ENCODE results near the gene SPATS2. TPM values are rescaled to one million over a fixed set of nuclear protein-coding genes. Genes with fewer than 3 reads are reported as not detected.
A peak's percentile ranks its signal among the peaks of the same experiment; 100 is the strongest.

SPATS2 gene
- total and polyA plus RNA-seq, 4 donors: 5.5 to 29.8 (median 15.4) TPM

- Histone ChIP-seq H3K9me3 (ENCODE audit: control insufficient read depth, low read length) (no peaks in the 10 kb centered on the region), H3K27ac (ENCODE audit: low read depth in 1 of 2, low read length in 2 of 2) (no peak overlapping the region), H3K36me3 (ENCODE audit: control insufficient read depth in 1 of 2, insufficient read depth in 2 of 2, low read length in 1 of 2) (no peaks in the 10 kb centered on the region), H3K4me1 (ENCODE audit: control insufficient read depth in 1 of 2, insufficient read depth in 2 of 2, low read length in 2 of 2) (peaks cover 0 to 1% of the 10 kb centered on the region in 2 donors), H3K4me3 (ENCODE audit: low read length in 2 of 2) (no peak overlapping the region), H3K27me3 (ENCODE audit: control insufficient read depth in 1 of 2, insufficient read depth in 2 of 2, low read length in 1 of 2) (no peaks in the 10 kb centered on the region)
- DNase-seq (no peak), ATAC-seq (ENCODE audit: low FRiP score) (no peak)
- intact Hi-C loops (cut with DNase I): no loop called here
- 81 to 97% methylated on average over 3 of the region's 3 CpGs for WGBS, 2 donors
Measured at GRCh38 chr12:49451468-49452259, 84.4 kb downstream of the SPATS2 start.

- intact Hi-C loops (cut with DNase I): no loop called here
- ATAC-seq (ENCODE audit: low FRiP score) (no peak), DNase-seq (peak in 1 of 2 donors; percentile 30)
- H3K4me3 ChIP-seq (ENCODE audit: low read length in 2 of 2): no peak overlapping the region
- H3K4me1 ChIP-seq (ENCODE audit: control insufficient read depth in 1 of 2, insufficient read depth in 2 of 2, low read length in 2 of 2): peaks cover 0 to 1% of the 10 kb centered on the region in 2 donors
- no peaks in the 10 kb centered on the region for H3K9me3 ChIP-seq (ENCODE audit: control insufficient read depth, low read length)
- no peaks in the 10 kb centered on the region for H3K36me3 ChIP-seq (ENCODE audit: control insufficient read depth in 1 of 2, insufficient read depth in 2 of 2, low read length in 1 of 2)
- whole genome bisulfite sequencing, 2 donors: 97% methylated on average over 6 of the region's 6 CpGs
- no peak overlapping the region for H3K27ac ChIP-seq (ENCODE audit: low read depth in 1 of 2, low read length in 2 of 2)
- no peaks in the 10 kb centered on the region for H3K27me3 ChIP-seq (ENCODE audit: control insufficient read depth in 1 of 2, insufficient read depth in 2 of 2, low read length in 1 of 2)
Measured at GRCh38 chr12:49455501-49455900, 88.2 kb downstream of the SPATS2 start.

GRCh38 chr12:49456131-49456679 is 88.9 kb downstream of the SPATS2 start:
- 46 to 69% methylated on average over 2 of the region's 2 CpGs for WGBS, 2 donors
- intact Hi-C loops (cut with DNase I): no loop called here
- DNase-seq (no peak), ATAC-seq (ENCODE audit: low FRiP score) (no peak)
- no peak overlapping the region for H3K4me3 ChIP-seq (ENCODE audit: low read length in 2 of 2)
- H3K4me1 ChIP-seq (ENCODE audit: control insufficient read depth in 1 of 2, insufficient read depth in 2 of 2, low read length in 2 of 2): peaks cover 0 to 1% of the 10 kb centered on the region in 2 donors
- no peaks in the 10 kb centered on the region for H3K9me3 ChIP-seq (ENCODE audit: control insufficient read depth, low read length)
- H3K36me3 ChIP-seq (ENCODE audit: control insufficient read depth in 1 of 2, insufficient read depth in 2 of 2, low read length in 1 of 2): no peaks in the 10 kb centered on the region
- no peaks in the 10 kb centered on the region for H3K27me3 ChIP-seq (ENCODE audit: control insufficient read depth in 1 of 2, insufficient read depth in 2 of 2, low read length in 1 of 2)
- H3K27ac ChIP-seq (ENCODE audit: low read depth in 1 of 2, low read length in 2 of 2): no peak overlapping the region

- Histone ChIP-seq H3K27me3 (ENCODE audit: control insufficient read depth in 1 of 2, insufficient read depth in 2 of 2, low read length in 1 of 2) (no peaks in the 10 kb centered on the region), H3K4me3 (ENCODE audit: low read length in 2 of 2) (no peak overlapping the region), H3K4me1 (ENCODE audit: control insufficient read depth in 1 of 2, insufficient read depth in 2 of 2, low read length in 2 of 2) (peaks cover 0 to 1% of the 10 kb centered on the region in 2 donors), H3K27ac (ENCODE audit: low read depth in 1 of 2, low read length in 2 of 2) (no peak overlapping the region), H3K9me3 (ENCODE audit: control insufficient read depth, low read length) (no peaks in the 10 kb centered on the region), H3K36me3 (ENCODE audit: control insufficient read depth in 1 of 2, insufficient read depth in 2 of 2, low read length in 1 of 2) (no peaks in the 10 kb centered on the region)
- 93 to 94% methylated on average over 3 of the region's 3 CpGs for WGBS, 2 donors
- intact Hi-C loops (cut with DNase I): no loop called here
- ATAC-seq (ENCODE audit: low FRiP score) (no peak), DNase-seq (no peak)
Measured at GRCh38 chr12:49458816-49459215, 91.6 kb downstream of the SPATS2 start.

GRCh38 chr12:49461221-49461620 is 94.0 kb downstream of the SPATS2 start:
- intact Hi-C loops (cut with DNase I): no loop called here
- no peak for DNase-seq
- no peaks in the 10 kb centered on the region for H3K27me3 ChIP-seq (ENCODE audit: control insufficient read depth in 1 of 2, insufficient read depth in 2 of 2, low read length in 1 of 2)
- H3K9me3 ChIP-seq (ENCODE audit: control insufficient read depth, low read length): no peaks in the 10 kb centered on the region
- no peak for ATAC-seq (ENCODE audit: low FRiP score)
- no peak overlapping the region for H3K27ac ChIP-seq (ENCODE audit: low read depth in 1 of 2, low read length in 2 of 2)
- H3K4me1 ChIP-seq (ENCODE audit: control insufficient read depth in 1 of 2, insufficient read depth in 2 of 2, low read length in 2 of 2): no peaks in the 10 kb centered on the region
- no peak overlapping the region for H3K4me3 ChIP-seq (ENCODE audit: low read length in 2 of 2)
- H3K36me3 ChIP-seq (ENCODE audit: control insufficient read depth in 1 of 2, insufficient read depth in 2 of 2, low read length in 1 of 2): no peaks in the 10 kb centered on the region
- WGBS, 2 donors: 6% methylated on average over 1 of the region's 1 CpG

GRCh38 chr12:49462083-49462744 is 95.0 kb downstream of the SPATS2 start:
- intact Hi-C loops (cut with DNase I): no loop called here
- WGBS, 2 donors: 30 to 31% methylated on average over 11 of the region's 11 CpGs
- ATAC-seq (ENCODE audit: low FRiP score): no peak

GRCh38 chr12:49465132-49465531 is 97.9 kb downstream of the SPATS2 start:
- intact Hi-C loops (cut with DNase I): no loop called here
- ATAC-seq (ENCODE audit: low FRiP score) (no peak), DNase-seq (no peak)
- Histone ChIP-seq H3K4me3 (ENCODE audit: low read length in 2 of 2) (no peak overlapping the region), H3K27ac (ENCODE audit: low read depth in 1 of 2, low read length in 2 of 2) (no peak overlapping the region), H3K27me3 (ENCODE audit: control insufficient read depth in 1 of 2, insufficient read depth in 2 of 2, low read length in 1 of 2) (no peaks in the 10 kb centered on the region), H3K4me1 (ENCODE audit: control insufficient read depth in 1 of 2, insufficient read depth in 2 of 2, low read length in 2 of 2) (no peaks in the 10 kb centered on the region), H3K36me3 (ENCODE audit: control insufficient read depth in 1 of 2, insufficient read depth in 2 of 2, low read length in 1 of 2) (no peaks in the 10 kb centered on the region), H3K9me3 (ENCODE audit: control insufficient read depth, low read length) (no peaks in the 10 kb centered on the region)
- 99% methylated on average over 2 of the region's 2 CpGs for WGBS, 2 donors

More at GRCh38 chr12:49462083-49462744, 95.0 kb downstream of the SPATS2 start:
- DNase-seq: no peak
- Histone ChIP-seq H3K9me3 (ENCODE audit: control insufficient read depth, low read length) (no peaks in the 10 kb centered on the region), H3K27ac (ENCODE audit: low read depth in 1 of 2, low read length in 2 of 2) (no peak overlapping the region), H3K27me3 (ENCODE audit: control insufficient read depth in 1 of 2, insufficient read depth in 2 of 2, low read length in 1 of 2) (no peaks in the 10 kb centered on the region), H3K4me3 (ENCODE audit: low read length in 2 of 2) (no peak overlapping the region), H3K4me1 (ENCODE audit: control insufficient read depth in 1 of 2, insufficient read depth in 2 of 2, low read length in 2 of 2) (no peaks in the 10 kb centered on the region), H3K36me3 (ENCODE audit: control insufficient read depth in 1 of 2, insufficient read depth in 2 of 2, low read length in 1 of 2) (no peaks in the 10 kb centered on the region)

GRCh38 chr12:49470986-49471385 is 103.7 kb downstream of the SPATS2 start:
- H3K36me3 ChIP-seq (ENCODE audit: control insufficient read depth in 1 of 2, insufficient read depth in 2 of 2, low read length in 1 of 2): no peaks in the 10 kb centered on the region
- no peaks in the 10 kb centered on the region for H3K9me3 ChIP-seq (ENCODE audit: control insufficient read depth, low read length)
- H3K4me3 ChIP-seq (ENCODE audit: low read length in 2 of 2): no peak overlapping the region
- no peak for DNase-seq
- intact Hi-C loops (cut with DNase I): no loop called here
- H3K4me1 ChIP-seq (ENCODE audit: control insufficient read depth in 1 of 2, insufficient read depth in 2 of 2, low read length in 2 of 2): no peaks in the 10 kb centered on the region
- no peaks in the 10 kb centered on the region for H3K27me3 ChIP-seq (ENCODE audit: control insufficient read depth in 1 of 2, insufficient read depth in 2 of 2, low read length in 1 of 2)
- no peak for ATAC-seq (ENCODE audit: low FRiP score)
- H3K27ac ChIP-seq (ENCODE audit: low read depth in 1 of 2, low read length in 2 of 2): no peak overlapping the region

- Histone ChIP-seq H3K36me3 (ENCODE audit: control insufficient read depth in 1 of 2, insufficient read depth in 2 of 2, low read length in 1 of 2) (no peaks in the 10 kb centered on the region), H3K27ac (ENCODE audit: low read depth in 1 of 2, low read length in 2 of 2) (no peak overlapping the region), H3K27me3 (ENCODE audit: control insufficient read depth in 1 of 2, insufficient read depth in 2 of 2, low read length in 1 of 2) (no peaks in the 10 kb centered on the region), H3K4me1 (ENCODE audit: control insufficient read depth in 1 of 2, insufficient read depth in 2 of 2, low read length in 2 of 2) (no peaks in the 10 kb centered on the region), H3K4me3 (ENCODE audit: low read length in 2 of 2) (no peak overlapping the region), H3K9me3 (ENCODE audit: control insufficient read depth, low read length) (no peaks in the 10 kb centered on the region)
- intact Hi-C loops (cut with DNase I): no loop called here
- no peak for DNase-seq
- ATAC-seq (ENCODE audit: low FRiP score): no peak
- WGBS, 2 donors: 96 to 97% methylated on average over 1 of the region's 1 CpG
Measured at GRCh38 chr12:49471557-49471956, 104.3 kb downstream of the SPATS2 start.

All from aorta (tissue), 5 donors.